ENCODE data around the gene LIN37.
A peak's percentile ranks its signal among the peaks of the same experiment; 100 is the strongest.

LIN37 gene

GRCh38 chr19:35736913-35737886, 11.2 kb upstream of the LIN37 start:
- DNase-seq: no peak

GRCh38 chr19:35738021-35738886, 10.1 kb upstream of the LIN37 start:
- no peak for DNase-seq

DNA sequence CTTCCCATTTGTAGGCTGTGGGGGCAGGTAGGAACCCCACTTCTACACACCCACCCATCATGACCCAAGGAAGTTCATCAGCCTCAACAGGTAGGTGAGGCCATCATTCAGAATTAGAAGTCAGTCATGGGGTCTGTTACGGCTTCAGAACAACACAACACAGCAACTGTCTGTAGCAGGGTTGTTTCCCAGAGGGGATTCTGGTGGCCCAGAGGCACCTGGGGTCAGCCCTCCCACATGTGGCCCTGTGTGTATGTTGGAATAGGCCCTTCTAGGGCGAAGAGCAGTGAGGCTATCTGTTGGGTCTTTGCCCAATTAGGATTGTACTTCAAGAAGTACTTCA, 9.5 kb upstream of the LIN37 start:
- no peak for DNase-seq

- DNase-seq: no peak
Observed at GRCh38 chr19:35739275-35740107, 8.9 kb upstream of the LIN37 start.

DNA sequence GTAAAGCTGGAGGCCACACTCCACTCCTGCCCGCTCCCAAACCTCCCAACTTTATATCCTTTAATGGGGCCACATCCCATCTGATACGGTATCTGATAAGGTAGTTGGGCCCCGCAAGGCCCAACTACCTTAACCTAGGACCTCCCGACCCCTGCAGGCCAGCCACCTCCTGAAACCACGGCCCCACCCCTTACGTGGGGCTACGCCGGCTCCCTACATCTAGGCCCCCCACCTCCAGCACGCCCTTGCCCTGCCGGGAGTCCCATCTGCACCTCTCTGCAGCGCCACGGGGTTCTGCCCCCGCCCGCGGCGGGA, 8.3 kb upstream of the LIN37 start:
- no peak for DNase-seq

DNA sequence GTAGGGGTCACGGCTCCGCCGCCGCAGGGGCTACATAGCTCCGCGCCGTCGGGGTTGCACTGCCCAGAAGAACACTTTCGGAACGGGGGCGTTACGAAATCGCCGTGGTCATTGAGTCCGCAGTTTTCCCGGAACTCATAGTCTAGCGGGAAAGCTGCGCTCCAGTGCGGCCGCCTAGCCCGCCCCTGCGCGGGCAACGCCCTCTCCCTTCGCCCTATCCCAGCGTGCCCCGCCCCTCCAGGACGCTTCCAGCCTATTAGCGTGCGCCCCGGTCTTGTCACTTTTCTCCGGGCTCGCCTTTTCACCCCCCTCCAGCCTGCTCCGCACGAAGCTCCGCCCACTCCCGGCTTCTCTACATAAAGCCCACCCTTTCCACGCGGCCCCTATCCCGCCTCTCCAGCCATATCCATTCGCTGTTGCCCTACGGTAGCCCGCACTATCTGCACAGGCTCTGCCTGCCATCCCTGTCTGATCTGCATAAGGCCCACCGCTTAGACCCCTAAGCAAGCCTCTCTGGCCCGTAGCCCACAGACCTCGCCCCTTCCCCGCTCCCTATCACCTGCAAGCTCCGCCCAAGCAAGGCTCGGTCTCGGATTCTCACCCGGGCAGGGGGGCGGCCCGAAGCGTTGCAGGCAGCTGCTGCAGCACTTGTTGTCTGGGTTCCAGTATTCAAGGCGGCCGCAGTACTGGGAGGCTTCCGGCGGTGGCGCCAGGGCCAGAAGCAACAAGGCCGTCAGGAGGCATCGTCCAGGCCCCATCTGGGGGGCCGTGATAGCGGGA, 7.8 kb upstream of the LIN37 start:
- peak; percentile 89 for DNase-seq

- no peak for DNase-seq
Observed at GRCh38 chr19:35741203-35741515, 7.2 kb upstream of the LIN37 start.

- DNase-seq: no peak
Observed at GRCh38 chr19:35742121-35742724, 6.2 kb upstream of the LIN37 start, which contains the start of gene IGFLR1. IGFLR1 (minus strand) TSS chr19:35742452; CDS start chr19:35741180, 1,272 bp downstream.

DNA sequence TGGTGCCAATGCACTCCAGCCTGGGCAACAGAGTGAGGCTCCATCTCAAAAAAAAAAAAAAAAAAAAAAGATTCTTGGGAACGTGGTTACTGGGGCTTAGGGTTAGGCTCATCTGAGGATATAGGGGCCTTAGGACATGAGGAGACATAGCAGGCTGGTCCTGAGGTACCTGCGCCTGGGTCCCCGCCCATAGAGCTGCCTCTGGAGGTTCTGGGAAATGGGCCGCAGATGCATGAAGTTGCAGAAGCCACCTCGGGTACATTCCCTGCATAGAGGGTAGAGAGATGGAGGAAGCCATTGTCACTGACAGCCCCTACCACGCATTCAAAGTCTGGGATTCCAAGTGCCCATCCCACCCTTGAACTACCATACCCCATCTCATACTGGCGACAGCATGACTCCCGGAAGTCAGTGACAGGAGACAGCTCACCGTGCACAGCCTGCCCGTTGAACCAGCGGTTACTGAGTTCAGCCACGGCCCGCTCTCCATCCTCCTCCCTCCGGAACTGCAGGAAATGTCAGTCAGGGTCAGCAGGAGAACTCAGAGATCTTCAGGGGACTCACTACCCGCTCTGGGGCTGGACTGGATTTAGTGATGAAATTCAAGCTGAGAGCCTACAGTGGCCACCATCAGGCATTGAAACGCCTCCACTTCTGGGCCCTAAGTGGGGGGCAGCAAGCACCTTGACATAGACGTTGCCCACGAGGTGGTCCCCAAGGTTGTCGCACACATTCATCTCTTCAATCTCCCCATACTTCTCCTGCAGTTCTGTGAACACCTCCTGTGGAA, 4.5 kb upstream of the LIN37 start:
- no peak for DNase-seq

DNA sequence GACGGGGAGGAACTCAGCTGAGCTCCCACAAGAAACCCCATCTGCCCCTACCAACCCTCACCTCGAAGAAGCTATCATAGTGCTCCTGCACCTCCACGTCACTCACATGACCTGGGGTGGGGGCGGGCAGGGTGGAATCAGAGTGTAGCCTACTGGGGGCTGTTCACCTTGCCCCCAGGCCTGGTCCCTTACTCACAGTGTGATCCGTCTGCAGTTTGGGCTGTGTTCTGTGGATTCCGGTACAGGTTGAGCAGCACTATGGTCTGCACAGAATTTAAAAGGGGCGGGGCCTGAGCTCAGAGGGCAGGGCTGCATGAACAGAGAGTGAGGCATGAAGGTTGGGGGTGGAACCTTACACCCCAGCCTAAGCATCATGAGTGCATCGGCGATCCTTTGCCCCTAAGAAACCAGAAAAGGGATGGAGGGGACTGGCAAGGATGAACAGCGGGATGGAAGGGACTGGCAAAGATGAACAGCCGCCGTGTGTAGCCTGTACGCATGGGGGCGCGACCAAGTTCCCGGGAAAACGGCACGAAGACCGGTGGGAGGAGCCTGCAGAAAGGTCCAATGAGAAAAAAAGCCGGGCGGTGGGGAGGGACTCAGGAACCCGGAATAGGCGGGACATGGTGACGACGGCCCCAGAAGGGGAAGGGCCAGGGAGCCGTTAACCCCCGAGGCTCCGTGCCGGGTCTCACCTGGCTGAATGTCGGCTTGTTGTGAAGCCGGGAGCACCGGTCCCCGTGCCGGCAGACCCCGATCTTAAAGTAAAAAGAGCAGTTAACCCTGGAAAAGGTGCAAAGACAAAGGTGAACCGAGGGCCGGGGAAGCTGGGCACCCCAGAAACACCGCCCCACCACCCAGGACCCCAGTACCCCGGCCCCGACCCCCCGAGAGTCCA, 3.7 kb upstream of the LIN37 start:
- peak; percentile 68 for DNase-seq

DNA sequence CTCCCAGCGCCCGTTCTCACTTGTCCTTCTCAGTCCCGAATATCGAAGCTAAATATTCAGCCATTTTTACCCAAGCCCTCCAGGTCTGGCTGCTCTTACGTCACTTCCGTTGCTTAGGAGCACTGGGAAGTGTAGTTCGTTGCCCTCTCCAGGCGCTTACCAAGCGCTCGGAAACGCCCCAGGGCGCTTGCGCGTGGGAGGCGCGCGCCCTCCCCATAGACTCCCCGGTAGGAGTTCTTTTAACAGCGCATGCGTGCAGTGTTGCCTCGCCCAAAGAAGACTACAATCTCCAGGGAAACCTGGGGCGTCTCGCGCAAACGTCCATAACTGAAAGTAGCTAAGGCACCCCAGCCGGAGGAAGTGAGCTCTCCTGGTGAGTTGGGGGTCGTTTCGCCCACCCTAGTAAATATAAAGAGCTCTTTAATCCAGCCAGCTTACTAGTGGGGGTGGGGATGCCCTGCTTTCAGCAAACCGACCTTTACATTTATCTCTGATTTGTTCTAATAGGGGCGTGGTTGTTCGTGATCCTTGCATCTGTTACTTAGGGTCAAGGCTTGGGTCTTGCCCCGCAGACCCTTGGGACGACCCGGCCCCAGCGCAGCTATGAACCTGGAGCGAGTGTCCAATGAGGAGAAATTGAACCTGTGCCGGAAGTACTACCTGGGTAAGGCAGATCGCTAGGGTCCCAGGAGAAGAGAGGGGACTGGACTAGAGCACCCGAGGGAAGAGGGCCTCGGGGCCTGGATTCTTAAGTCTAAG, 2.9 kb upstream of the LIN37 start, which contains the start of the genes PSENEN and U2AF1L4:
TSS of gene PSENEN (plus strand) at position 324 of the 759 bp plus-strand sequence. CDS start at position 604, 280 bp downstream.
TSS of gene U2AF1L4 (minus strand) at position 91 of the 759 bp plus-strand sequence. CDS start at position 64, 27 bp downstream.
- DNase-seq: peak; percentile 90

GRCh38 chr19:35746087-35746462, 2.3 kb upstream of the LIN37 start:
- DNase-seq: no peak

DNA sequence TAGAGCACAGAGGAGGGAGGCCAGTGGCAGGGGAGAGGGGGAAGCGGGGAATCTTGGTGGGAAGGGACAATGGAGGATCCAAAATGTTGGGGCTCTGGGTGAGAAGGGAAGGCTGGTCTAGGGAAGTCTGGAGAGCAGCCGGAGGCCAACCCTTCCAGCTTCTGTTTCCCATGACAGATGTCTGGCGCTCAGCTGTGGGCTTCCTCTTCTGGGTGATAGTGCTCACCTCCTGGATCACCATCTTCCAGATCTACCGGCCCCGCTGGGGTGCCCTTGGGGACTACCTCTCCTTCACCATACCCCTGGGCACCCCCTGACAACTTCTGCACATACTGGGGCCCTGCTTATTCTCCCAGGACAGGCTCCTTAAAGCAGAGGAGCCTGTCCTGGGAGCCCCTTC, 1.8 kb upstream of the LIN37 start:
- DNase-seq: no peak

GRCh38 chr19:35750167-35750566, 1.8 kb downstream of the LIN37 start:
- DNase-seq: no peak

DNA sequence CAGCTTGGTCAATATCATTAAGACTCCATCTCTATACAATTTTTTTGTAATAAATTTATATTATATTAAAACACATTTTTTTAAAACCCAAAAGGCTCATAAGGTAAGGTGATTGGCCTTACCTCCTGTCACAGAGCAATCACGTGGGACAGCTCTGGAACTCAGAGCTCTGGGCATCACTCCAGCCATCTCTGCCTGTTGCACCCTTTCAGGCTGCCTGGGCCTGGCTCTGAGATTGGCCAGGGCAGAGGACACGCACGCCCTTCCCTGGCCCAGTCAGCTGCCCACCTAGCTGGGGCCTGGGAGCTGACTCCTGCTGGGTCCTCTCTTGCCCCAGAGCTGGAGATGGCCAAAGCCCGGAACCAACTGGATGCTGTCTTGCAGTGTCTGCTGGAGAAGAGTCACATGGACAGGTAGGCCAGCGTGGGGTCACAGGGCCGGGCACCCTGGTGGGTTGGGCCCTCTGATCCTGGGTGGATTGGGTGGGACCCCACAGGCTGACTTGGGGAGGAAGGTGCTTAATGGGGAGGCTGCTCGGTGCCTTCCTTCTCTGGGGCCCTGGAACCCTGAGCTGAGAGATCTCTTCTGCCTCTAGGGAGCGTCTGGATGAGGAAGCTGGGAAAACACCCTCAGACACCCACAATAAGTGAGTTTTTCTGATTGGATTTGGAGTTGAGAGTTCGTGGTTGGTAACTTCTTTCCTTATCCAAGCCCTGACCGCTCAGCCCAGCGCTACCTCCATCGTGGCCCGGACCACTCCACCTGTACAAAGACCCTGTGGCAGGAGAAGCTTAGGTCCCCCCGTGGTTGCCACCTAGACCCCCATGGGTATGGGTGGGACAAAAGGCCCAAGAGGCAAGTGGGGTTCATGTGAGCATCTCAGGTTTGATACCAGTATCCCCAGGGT, 3.7 kb downstream of the LIN37 start:
- DNase-seq: no peak

DNA sequence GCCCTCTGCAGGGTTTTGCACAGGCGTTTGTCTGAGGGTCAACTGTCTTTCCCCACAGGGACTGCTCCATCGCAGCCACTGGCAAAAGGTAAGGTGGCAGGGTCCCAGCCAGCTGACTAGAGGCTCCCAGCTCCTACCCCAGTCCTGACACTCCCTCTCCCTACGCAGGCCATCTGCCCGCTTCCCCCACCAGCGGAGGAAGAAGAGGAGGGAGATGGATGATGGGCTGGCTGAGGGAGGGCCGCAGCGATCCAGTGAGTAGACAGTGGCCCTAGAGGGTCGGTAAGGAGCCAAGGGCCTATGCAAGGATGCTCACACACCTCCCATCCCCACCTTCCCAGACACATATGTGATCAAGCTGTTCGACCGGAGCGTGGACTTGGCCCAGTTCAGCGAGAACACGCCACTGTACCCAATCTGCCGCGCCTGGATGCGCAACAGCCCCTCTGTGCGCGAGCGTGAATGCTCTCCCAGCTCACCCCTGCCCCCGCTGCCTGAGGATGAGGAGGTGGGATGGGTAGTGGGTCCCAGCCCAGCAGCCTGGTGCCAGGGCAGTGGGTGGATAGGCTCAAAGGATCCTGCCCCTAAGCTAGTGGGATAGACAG, 4.5 kb downstream of the LIN37 start:
- no peak for DNase-seq

- DNase-seq: no peak
Observed at GRCh38 chr19:35753634-35754369, 5.4 kb downstream of the LIN37 start.

All from NCI-H2081 treated with DMSO at 0.1 percent for 48 hours (cell line).